ENCODE measurements around the gene PLEKHA5.
"Not testable (repeated sequence)": the region's sequence is repeated elsewhere in the genome, so short reads cannot be mapped to it uniquely, and the experiment has no call there.

Gene PLEKHA5

DNA sequence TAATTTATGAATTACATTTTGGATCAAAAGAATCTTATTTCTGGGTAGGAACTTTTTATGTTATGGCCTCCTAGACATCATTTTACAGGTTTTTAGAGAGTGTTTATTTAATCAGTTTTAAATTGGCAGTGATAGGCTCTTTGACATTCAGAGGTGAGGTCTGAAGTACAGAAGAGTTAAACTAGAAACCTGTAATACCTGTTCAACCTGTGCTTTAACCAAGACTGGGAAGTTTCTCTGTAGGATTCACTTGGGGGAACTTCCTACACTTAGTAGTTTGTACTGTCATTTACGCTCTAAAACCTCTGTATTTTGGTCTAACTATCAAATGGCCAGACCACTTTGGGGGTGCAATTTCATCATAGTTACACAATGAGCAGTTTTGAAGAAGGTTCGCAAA lies 35.9 kb downstream of the PLEKHA5 start:
- H3K4me3 ChIP-seq (ENCODE audit: low read depth, low read length) = no peak overlapping the region
- DNase-seq (ENCODE audit: low read depth) = no peak
- TF ChIP-seq, protein P1, sequence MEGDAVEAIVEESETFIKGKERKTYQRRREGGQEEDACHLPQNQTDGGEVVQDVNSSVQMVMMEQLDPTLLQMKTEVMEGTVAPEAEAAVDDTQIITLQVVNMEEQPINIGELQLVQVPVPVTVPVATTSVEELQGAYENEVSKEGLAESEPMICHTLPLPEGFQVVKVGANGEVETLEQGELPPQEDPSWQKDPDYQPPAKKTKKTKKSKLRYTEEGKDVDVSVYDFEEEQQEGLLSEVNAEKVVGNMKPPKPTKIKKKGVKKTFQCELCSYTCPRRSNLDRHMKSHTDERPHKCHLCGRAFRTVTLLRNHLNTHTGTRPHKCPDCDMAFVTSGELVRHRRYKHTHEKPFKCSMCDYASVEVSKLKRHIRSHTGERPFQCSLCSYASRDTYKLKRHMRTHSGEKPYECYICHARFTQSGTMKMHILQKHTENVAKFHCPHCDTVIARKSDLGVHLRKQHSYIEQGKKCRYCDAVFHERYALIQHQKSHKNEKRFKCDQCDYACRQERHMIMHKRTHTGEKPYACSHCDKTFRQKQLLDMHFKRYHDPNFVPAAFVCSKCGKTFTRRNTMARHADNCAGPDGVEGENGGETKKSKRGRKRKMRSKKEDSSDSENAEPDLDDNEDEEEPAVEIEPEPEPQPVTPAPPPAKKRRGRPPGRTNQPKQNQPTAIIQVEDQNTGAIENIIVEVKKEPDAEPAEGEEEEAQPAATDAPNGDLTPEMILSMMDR (conservative IDR thresholded peaks at IDR 0.05; ENCODE audit: low read depth, low read length) = no peak

DNA sequence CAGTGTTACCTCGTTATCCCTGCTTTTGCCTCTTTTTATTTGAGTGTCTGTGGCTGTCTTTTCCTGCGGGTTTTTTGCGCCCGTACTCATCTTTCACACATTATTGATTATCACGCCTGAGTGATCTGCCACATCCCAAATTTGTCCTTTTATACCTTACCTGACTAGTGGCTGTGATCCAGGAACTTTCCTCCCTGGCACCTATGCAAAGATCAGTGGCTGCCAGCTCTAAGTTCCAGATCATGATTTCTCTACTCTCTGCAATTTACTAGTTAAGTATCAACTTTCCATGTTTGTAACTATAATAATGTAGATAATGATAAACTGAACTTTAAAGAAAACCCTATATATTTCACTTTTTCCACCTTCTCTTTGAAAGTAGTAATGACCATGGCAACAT lies 36.9 kb downstream of the PLEKHA5 start:
- TF ChIP-seq, protein P1 (conservative IDR thresholded peaks at IDR 0.05; ENCODE audit: low read depth, low read length) = no peak
- DNase-seq (ENCODE audit: low read depth) = no peak

DNA sequence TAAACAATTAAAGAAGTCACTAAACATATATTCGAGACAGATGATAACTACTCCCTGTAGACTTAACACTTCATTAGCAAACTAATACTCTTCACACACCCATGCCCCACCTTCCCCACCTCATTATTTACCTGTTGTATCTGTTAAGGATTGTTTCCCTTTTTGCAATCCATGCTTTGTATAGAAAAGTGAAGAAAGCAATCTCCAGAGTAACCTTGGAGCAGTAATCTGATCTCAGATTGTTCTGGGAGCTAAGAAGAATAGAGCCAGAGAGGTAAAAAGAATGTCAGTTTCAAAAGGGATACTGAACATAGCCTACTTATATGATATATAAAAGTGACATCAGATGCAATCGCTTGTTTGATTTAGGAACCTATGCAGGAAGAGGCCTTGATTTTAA lies 37.4 kb downstream of the PLEKHA5 start:
- DNase-seq (ENCODE audit: low read depth) = no peak
- no peak overlapping the region for H3K4me3 ChIP-seq (ENCODE audit: low read depth, low read length)
- TF ChIP-seq, protein P1 (conservative IDR thresholded peaks at IDR 0.05; ENCODE audit: low read depth, low read length) = no peak

More for the DNA sequence above, 36.9 kb downstream of the PLEKHA5 start:
- no peak overlapping the region for H3K4me3 ChIP-seq (ENCODE audit: low read depth, low read length)

DNA sequence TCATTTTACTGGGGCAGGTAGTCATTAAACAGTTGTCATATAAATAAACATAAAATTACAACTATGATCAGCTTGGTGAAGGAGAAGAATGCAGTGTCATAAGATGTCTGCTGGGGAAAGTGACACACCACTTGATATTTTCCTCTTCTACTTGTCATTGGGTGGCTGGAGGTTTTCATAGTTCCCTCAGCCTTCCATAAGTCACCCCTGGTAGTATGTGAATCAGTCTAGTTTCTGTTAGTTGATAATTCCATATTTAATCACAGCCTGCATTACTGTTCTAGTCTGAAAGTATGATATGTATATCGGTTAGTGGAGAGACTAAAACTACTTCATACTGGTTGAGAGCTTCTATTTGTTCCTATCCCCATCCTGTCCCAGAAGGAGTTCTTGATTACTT lies 38.2 kb downstream of the PLEKHA5 start:
- no peak overlapping the region for H3K4me3 ChIP-seq (ENCODE audit: low read depth, low read length)
- TF ChIP-seq, protein P1 (conservative IDR thresholded peaks at IDR 0.05; ENCODE audit: low read depth, low read length) = no peak
- DNase-seq (ENCODE audit: low read depth) = no peak

DNA sequence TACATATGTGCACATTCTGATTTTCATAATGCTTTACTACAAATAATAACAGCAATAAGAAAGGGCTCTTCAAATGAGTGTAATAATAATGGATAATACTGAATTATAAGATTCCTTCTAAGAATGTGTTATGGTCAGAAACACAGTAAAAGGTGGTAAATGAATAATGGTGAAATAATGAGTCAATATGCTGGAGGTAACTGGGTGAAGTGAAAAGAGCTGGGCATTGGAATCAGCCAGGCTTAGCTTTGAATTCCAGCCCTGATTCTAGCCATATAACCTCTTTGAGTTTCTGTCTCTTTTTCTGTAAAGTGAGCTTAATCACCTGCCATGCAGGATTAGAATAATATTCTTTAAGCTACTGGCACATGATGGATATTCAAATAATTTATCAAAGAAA lies 39.1 kb downstream of the PLEKHA5 start:
- no peak overlapping the region for H3K4me3 ChIP-seq (ENCODE audit: low read depth, low read length)
- TF ChIP-seq, protein P1 (conservative IDR thresholded peaks at IDR 0.05; ENCODE audit: low read depth, low read length) = no peak
- no peak for DNase-seq (ENCODE audit: low read depth)

DNA sequence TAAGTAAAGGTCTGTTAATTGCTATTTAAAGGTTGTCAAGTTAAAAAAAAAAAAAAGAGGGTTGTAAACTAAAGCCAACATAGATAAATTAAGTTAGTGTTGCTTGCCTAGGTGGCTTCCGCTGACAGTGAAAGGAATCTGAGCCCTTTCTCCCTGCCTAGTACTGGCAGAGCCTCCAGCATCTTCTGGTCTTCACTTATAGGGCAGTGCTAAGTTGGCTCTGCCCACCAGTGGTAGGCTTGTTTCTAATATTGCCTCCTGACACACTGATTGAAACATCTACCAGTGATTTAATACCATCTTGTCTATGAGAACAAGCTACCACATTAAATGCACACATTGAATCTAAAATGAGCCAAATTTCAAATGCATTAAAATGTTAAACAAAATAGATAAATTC lies 39.7 kb downstream of the PLEKHA5 start:
- H3K4me3 ChIP-seq (ENCODE audit: low read depth, low read length) = no peak overlapping the region
- DNase-seq (ENCODE audit: low read depth) = no peak
- TF ChIP-seq, protein P1 (conservative IDR thresholded peaks at IDR 0.05; ENCODE audit: low read depth, low read length) = no peak

DNA sequence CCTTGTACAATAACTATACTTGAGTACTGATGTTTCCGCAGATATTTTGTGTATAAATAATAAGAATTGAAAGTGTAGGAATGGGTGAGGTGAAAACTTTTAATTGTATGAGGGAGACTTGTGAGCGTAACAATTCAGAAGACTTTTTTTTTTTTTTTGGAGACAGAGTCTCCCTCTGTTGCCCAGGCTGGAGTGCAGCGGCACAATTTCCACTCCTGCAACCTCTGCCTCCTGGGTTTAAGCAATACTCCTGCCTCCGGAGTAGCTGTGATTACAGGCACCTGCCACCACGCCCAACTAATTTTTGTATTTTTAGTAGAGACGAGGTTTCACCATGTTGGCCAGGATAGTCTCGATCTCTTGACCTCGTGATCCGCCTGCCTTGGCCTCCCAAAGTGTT lies 40.8 kb downstream of the PLEKHA5 start:
- DNase-seq (ENCODE audit: low read depth); H3K4me3 ChIP-seq (ENCODE audit: low read depth, low read length): not testable (repeated sequence)

DNA sequence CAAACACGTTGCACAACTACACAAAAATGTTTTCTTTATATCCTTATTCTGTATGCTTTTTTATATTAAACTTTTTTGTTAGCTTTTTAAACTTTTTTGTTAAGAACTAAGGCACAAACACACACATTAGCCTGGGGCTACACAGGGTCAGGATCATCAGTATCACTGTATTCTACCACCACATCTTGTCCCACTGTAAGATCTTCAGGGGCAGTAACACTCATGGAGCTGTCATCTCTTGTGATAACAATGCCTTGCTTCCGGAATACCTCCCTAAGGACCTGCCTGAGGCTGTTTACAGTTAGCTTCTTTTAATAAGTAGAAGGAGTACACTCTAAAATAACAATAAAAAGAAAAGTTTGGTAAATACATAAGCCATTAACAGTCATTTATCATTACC lies 42.2 kb downstream of the PLEKHA5 start:
- no peak overlapping the region for H3K4me3 ChIP-seq (ENCODE audit: low read depth, low read length)
- DNase-seq (ENCODE audit: low read depth) = no peak
- TF ChIP-seq, protein P1 (conservative IDR thresholded peaks at IDR 0.05; ENCODE audit: low read depth, low read length) = no peak
